Cardiac muscle cell (in vitro differentiated cells and primary cell): Measurements from ENCODE around the gene TOR4A. TPM values are rescaled to one million over a fixed set of nuclear protein-coding genes. Genes with fewer than 3 reads are reported as not detected.
A peak's percentile ranks its signal among the peaks of the same experiment; 100 is the strongest.

ENCODE experiments used
- DNase-seq, 2 donors: peaks; one replicate each; pipeline versions ENCODE4 v3.0.0 to v3.0.0-alpha.2; 2010 to 2017; ENCODE audit warnings: low read depth in 1 of 2, low spot score in 1 of 2
- H3K27ac ChIP-seq: fragments of 200-600 bp; sonication (generic); 2 replicates; pipeline ENCODE4 v1.5.1; 2016
- H3K27me3 ChIP-seq: fragments of 200-600 bp; sonication (generic); 2 replicates; pipeline ENCODE4 v1.6.0; 2016; ENCODE audit warnings: control low read depth
- H3K36me3 ChIP-seq: fragments of 200-600 bp; sonication (generic); 2 replicates; pipeline ENCODE4 v1.5.1; 2016; ENCODE audit warnings: control low read depth
- H3K4me1 ChIP-seq: fragments of 200-600 bp; sonication (generic); 2 replicates; pipeline ENCODE4 v1.8.1; 2017; ENCODE audit warnings: low read depth, mild to moderate bottlenecking, mixed run types
- H3K4me3 ChIP-seq: fragments of 200-600 bp; sonication (generic); 2 replicates; pipeline ENCODE4 v1.5.1; 2016; ENCODE audit warnings: mild to moderate bottlenecking
- H3K9me3 ChIP-seq: fragments of 200-600 bp; sonication (generic); 2 replicates; pipeline ENCODE4 v1.5.1; 2017; ENCODE audit warnings: low read depth, mild to moderate bottlenecking, control low read depth
- polyA plus RNA-seq: library from polyadenylated mRNA; unstranded; fragments of >200 nt; fragmentation: Nextera tagmentation; extraction: Ambion mirVana; gene quantifications from 2 replicates; pipeline ENCODE4 v1.2.1, GENCODE V29; 2016
- total RNA-seq: library from RNA; depleted of rRNA; stranded (reverse); fragments of >200 nt; gene quantifications from 2 replicates; pipeline ENCODE4 v1.2.3, GENCODE V29; 2016
- TF ChIP-seq, protein P1 (sequence below): IDR thresholded peaks from 2 replicates; pipeline ENCODE4 v1.5.1; 2012; ENCODE audit warnings: low read depth, mild to moderate bottlenecking, low read length

Gene TOR4A
- total and polyA plus RNA-seq, 2 experiments from 2014 or later, result 18.5 to 51.4 TPM

GRCh38 chr9:137270929-137271695, 6.4 kb upstream of the TOR4A start:
- Histone ChIP-seq H3K9me3 (no peaks in the 10 kb centered on the region), H3K27ac (peak overlapping the region; percentile 10), H3K4me3 (no peak overlapping the region), H3K27me3 (no peaks in the 10 kb centered on the region), H3K4me1 (peaks cover 5% of the 10 kb centered on the region), H3K36me3 (peaks cover 14% of the 10 kb centered on the region)
- no peak for DNase-seq
- TF ChIP-seq, protein P1, sequence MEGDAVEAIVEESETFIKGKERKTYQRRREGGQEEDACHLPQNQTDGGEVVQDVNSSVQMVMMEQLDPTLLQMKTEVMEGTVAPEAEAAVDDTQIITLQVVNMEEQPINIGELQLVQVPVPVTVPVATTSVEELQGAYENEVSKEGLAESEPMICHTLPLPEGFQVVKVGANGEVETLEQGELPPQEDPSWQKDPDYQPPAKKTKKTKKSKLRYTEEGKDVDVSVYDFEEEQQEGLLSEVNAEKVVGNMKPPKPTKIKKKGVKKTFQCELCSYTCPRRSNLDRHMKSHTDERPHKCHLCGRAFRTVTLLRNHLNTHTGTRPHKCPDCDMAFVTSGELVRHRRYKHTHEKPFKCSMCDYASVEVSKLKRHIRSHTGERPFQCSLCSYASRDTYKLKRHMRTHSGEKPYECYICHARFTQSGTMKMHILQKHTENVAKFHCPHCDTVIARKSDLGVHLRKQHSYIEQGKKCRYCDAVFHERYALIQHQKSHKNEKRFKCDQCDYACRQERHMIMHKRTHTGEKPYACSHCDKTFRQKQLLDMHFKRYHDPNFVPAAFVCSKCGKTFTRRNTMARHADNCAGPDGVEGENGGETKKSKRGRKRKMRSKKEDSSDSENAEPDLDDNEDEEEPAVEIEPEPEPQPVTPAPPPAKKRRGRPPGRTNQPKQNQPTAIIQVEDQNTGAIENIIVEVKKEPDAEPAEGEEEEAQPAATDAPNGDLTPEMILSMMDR, result no peak

DNA sequence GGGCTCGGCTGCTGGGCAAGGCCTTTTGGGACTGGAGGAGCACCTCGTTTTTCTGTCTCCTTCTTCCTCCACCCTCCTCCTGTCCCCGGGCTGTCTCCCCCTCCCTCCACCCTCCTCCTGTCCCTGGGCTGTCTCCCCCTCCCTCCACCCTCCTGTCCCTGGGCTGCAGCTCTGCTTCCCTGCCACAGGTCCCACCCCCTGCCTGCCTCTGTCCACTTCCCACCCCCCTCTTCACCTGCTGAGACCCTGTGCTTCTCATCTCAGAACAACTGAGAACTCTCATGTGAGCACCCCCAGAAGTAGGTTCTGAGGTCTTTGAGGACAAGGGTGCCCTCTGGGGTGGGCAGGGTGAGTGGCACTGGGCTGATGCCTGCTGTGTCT, 5.8 kb upstream of the TOR4A start:
- peak overlapping the region; percentile 10 for H3K27ac ChIP-seq
- H3K27me3 ChIP-seq, result no peaks in the 10 kb centered on the region
- H3K4me3 ChIP-seq, result no peak overlapping the region
- no peaks in the 10 kb centered on the region for H3K9me3 ChIP-seq
- H3K36me3 ChIP-seq, result peaks cover 12% of the 10 kb centered on the region
- DNase-seq, result no peak
- peaks cover 11% of the 10 kb centered on the region for H3K4me1 ChIP-seq
- TF ChIP-seq, protein P1, result no peak

- TF ChIP-seq, protein P1, result no peak
- Histone ChIP-seq H3K9me3 (no peaks in the 10 kb centered on the region), H3K4me1 (peaks cover 19% of the 10 kb centered on the region), H3K27me3 (no peaks in the 10 kb centered on the region), H3K27ac (no peak overlapping the region), H3K4me3 (no peak overlapping the region), H3K36me3 (peaks cover 9% of the 10 kb centered on the region)
- no peak for DNase-seq
Observed at GRCh38 chr9:137272241-137273094, 5.1 kb upstream of the TOR4A start.

DNA sequence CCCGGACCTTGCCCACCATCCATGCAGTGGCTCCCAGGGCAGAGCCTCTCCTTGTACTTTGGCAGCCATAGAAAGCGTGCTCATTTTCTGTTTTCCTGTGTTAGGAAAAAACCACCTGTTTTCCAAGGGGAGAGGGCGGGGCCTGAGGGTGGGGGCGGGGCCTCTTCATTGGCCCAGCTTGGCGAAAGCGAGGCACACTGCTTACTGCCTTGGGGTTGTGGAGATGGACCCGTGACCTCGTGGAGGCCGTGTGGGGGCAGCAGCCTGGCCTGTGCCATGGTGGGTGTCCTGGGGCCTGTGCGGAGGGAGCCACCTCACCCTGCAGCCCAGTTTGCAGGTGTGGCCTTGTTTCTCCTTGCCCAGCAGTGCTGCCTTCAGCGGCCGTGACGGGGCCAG, 4.4 kb upstream of the TOR4A start:
- peaks cover 25% of the 10 kb centered on the region for H3K4me1 ChIP-seq
- no peaks in the 10 kb centered on the region for H3K27me3 ChIP-seq
- no peak overlapping the region for H3K4me3 ChIP-seq
- no peaks in the 10 kb centered on the region for H3K9me3 ChIP-seq
- no peak overlapping the region for H3K27ac ChIP-seq
- H3K36me3 ChIP-seq, result peaks cover 9% of the 10 kb centered on the region
- no peak for DNase-seq
- TF ChIP-seq, protein P1, result no peak

DNA sequence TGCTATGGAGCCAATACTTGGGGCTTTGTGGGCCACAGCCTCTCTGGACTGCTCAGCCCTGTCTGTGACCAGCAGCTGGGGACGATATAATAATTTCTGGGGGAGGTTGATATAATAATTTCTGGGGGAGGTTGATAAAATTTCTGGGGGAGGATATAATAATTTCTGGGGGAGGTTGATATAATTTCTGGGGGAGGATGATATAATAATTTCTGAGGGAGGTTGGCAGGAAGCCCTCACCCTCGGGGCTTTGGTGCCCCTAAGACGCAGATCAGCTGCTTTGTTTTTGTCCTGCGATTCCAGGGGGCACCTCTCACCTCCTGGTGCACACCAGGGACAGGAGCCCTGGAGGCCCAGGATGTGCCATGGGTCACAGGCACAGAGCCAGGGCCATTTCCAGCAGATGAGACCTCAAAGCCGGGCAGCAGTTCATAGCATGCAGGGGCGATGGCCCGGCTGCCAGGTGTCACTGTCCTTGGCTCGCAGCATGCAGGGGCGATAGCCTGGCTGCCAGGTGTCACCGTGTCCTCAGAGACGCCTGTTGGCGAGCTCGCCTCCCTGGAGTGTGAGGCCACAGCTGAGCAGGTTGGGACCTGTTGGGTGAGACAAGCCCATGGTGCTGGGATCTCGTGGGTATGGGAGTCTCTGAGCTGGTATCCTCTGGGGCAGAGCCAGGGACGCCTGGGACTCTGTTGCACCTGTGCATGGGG, 3.8 kb upstream of the TOR4A start:
- Histone ChIP-seq H3K4me1 (peaks cover 29% of the 10 kb centered on the region), H3K4me3 (no peak overlapping the region), H3K27ac (peak overlapping the region; percentile 13), H3K27me3 (no peaks in the 10 kb centered on the region), H3K36me3 (peaks cover 8% of the 10 kb centered on the region), H3K9me3 (no peaks in the 10 kb centered on the region)
- TF ChIP-seq, protein P1, result no peak
- DNase-seq, result no peak
